K562 (cell line): ENCODE data around the gene MUC5AC.

Experiments
- BRF1 ChIP-seq: IDR thresholded peaks from 3 replicates; pipeline ENCODE4 v1.6.1; 2011; ENCODE audit warnings: borderline replicate concordance, mild to moderate bottlenecking; ENCODE audit not compliant: insufficient read length; ENCODE audit errors: extremely low read depth
- CBX2 ChIP-seq: fragments of 200-600 bp; sonication (generic); IDR thresholded peaks from one replicate; pipeline ENCODE4 v1.6.1; 2012; ENCODE audit warnings: mild to moderate bottlenecking, low read length, inconsistent platforms; ENCODE audit not compliant: insufficient read depth, poor library complexity, severe bottlenecking
- GATA2 ChIP-seq: sonication (generic); formaldehyde crosslinking; IDR thresholded peaks from 2 replicates; pipeline ENCODE4 v1.4.0; 2020; ENCODE audit warnings: mild to moderate bottlenecking, missing genetic modification reagents
- HIVEP1 ChIP-seq: fragments of 250-450 bp; sonication (Bioruptor Pico); IDR thresholded peaks from 2 replicates; pipeline ENCODE4 v1.4.0; 2020; ENCODE audit warnings: mild to moderate bottlenecking
- KDM1A ChIP-seq, 2 experiments: fragments of 450-650 bp; IDR thresholded peaks; 2 replicates each; pipeline ENCODE4 v1.6.1; 2016; ENCODE audit warnings: mild to moderate bottlenecking in 2 of 2
- MAFK ChIP-seq: IDR thresholded peaks from 2 replicates; pipeline ENCODE4 v1.6.1; 2011; ENCODE audit warnings: low read length, improper control_type of control experiment
- SAFB ChIP-seq: fragments of 200-400 bp; formaldehyde crosslinking; IDR thresholded peaks from 2 replicates; pipeline ENCODE4 v1.6.1; 2017; ENCODE audit warnings: low read depth, low read length, borderline replicate concordance
- TCF7L2 ChIP-seq: fragments of 150-350 bp; IDR thresholded peaks from 2 replicates; pipeline ENCODE4 v1.6.1; 2016; ENCODE audit warnings: low read depth, mild to moderate bottlenecking, low read length, moderate library complexity
- ZNF561 ChIP-seq: fragments of 450-650 bp; formaldehyde crosslinking; conservative IDR thresholded peaks from 2 replicates; pipeline ENCODE4 v1.4.0; 2020; ENCODE audit warnings: mild to moderate bottlenecking, moderate library complexity
- ZNF644 ChIP-seq: fragments of 200-800 bp; sonication (Bioruptor generic); IDR thresholded peaks from 2 replicates; pipeline ENCODE4 v1.6.1; 2016; ENCODE audit warnings: low read depth, missing genetic modification characterization, missing compliant biosample characterization
- TF ChIP-seq, protein P1 (sequence below): sonication (generic); formaldehyde crosslinking; IDR thresholded peaks from 2 replicates; pipeline ENCODE4 v1.4.0; 2020; ENCODE audit warnings: mild to moderate bottlenecking, missing genetic modification reagents
- TF ChIP-seq, protein P2 (sequence below): fragments of 450-650 bp; formaldehyde crosslinking; IDR thresholded peaks from 2 replicates; pipeline ENCODE4 v1.4.0; 2020; ENCODE audit warnings: mild to moderate bottlenecking, mixed read lengths

GRCh38 chr11:1197886-1198560 is 40.3 kb downstream of the MUC5AC start:
- TF ChIP-seq ZNF561 (CRISPR knock-in tag) (no peak), GATA2 (no peak), MAFK (no peak), BRF1 (no peak), SAFB (no peak), HIVEP1 (CRISPR knock-in tag) (no peak), ZNF644 (tag) (no peak), TCF7L2 (no peak), CBX2 (no peak), KDM1A (IDR thresholded peaks at IDR 0.05) (no peak)
- TF ChIP-seq, protein P1, sequence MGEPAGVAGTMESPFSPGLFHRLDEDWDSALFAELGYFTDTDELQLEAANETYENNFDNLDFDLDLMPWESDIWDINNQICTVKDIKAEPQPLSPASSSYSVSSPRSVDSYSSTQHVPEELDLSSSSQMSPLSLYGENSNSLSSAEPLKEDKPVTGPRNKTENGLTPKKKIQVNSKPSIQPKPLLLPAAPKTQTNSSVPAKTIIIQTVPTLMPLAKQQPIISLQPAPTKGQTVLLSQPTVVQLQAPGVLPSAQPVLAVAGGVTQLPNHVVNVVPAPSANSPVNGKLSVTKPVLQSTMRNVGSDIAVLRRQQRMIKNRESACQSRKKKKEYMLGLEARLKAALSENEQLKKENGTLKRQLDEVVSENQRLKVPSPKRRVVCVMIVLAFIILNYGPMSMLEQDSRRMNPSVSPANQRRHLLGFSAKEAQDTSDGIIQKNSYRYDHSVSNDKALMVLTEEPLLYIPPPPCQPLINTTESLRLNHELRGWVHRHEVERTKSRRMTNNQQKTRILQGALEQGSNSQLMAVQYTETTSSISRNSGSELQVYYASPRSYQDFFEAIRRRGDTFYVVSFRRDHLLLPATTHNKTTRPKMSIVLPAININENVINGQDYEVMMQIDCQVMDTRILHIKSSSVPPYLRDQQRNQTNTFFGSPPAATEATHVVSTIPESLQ (CRISPR knock-in tag), result no peak
- TF ChIP-seq, protein P2, sequence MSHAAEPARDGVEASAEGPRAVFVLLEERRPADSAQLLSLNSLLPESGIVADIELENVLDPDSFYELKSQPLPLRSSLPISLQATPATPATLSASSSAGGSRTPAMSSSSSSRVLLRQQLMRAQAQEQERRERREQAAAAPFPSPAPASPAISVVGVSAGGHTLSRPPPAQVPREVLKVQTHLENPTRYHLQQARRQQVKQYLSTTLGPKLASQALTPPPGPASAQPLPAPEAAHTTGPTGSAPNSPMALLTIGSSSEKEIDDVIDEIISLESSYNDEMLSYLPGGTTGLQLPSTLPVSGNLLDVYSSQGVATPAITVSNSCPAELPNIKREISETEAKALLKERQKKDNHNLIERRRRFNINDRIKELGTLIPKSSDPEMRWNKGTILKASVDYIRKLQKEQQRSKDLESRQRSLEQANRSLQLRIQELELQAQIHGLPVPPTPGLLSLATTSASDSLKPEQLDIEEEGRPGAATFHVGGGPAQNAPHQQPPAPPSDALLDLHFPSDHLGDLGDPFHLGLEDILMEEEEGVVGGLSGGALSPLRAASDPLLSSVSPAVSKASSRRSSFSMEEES (CRISPR knock-in tag), result no peak
